Measurements from ENCODE around the gene YRDC.

YRDC gene, protein sequence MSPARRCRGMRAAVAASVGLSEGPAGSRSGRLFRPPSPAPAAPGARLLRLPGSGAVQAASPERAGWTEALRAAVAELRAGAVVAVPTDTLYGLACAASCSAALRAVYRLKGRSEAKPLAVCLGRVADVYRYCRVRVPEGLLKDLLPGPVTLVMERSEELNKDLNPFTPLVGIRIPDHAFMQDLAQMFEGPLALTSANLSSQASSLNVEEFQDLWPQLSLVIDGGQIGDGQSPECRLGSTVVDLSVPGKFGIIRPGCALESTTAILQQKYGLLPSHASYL

GRCh38 chr1:37807555-37808368, at the start of gene YRDC, which contains the start of gene C1orf122:
Gene YRDC (minus strand): TSS chr1:37808208. CDS start chr1:37808180, 28 bp downstream.
Gene C1orf122 (plus strand): TSS chr1:37807790. CDS start chr1:37808405, 615 bp downstream.
- peak; percentile 77 for DNase-seq (ENCODE audit: low read depth)

DNA sequence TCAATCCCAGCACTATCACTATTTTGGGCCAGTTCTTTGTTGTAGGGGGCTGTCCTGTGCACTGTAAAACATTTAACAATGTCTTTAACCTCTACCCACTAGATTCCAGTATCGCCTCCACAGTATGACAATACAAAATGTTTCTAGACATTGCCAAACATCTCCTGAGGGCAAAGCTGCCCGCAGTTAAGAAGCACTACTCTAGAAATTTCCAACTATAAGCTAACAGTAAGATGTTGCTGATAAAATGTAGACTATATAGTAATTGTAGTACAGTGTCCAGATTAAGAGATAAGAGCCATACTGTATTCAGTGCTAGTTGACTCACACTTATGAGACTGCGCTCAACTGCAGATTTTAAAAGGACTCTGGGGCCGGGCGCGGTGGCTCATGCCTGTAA, 46.4 kb upstream of the YRDC start:
- no peak for DNase-seq (ENCODE audit: low read depth)

DNA sequence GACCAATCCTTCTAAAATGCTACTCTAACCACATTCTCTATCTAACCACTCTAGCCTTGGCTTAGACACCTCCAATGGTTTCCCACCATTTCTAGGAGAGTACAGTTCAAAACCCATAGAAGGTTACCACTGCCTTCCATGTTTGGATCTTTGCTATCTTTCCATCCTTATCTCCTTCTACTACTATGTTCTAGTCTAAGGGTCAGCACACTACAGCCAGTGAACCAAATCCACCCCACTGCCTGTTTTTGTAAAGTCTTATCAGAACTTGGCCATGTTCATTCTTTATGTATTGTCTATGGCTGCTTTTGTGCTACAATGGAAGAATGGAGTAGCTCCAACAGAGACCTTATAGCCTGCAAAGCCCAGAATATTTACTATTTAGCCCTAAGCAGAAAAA, 45.1 kb upstream of the YRDC start:
- DNase-seq (ENCODE audit: low read depth): no peak

DNA sequence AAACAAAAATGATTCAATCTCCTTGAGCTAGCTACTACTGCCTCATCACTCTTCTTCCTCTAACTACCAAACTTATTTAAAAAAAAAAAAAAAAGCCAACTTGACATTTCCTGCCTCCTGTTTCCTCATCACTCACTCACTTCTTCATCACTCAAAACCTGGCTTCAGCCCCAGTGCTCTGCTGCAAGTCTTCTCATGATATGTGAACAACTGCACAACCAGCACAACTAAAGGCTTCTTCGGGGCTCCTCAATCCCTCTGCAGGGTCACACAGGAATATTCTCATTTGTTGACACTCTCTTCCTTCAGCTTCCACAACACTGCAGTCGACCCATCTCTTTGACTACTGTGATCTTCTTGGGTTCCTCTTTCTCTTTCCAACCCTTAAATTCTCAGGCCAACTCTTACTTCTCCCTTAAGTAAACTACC, 43.8 kb upstream of the YRDC start:
- no peak for DNase-seq (ENCODE audit: low read depth)

- DNase-seq (ENCODE audit: low read depth): no peak
Observed at GRCh38 chr1:37851262-37851661, 43.3 kb upstream of the YRDC start.

DNA sequence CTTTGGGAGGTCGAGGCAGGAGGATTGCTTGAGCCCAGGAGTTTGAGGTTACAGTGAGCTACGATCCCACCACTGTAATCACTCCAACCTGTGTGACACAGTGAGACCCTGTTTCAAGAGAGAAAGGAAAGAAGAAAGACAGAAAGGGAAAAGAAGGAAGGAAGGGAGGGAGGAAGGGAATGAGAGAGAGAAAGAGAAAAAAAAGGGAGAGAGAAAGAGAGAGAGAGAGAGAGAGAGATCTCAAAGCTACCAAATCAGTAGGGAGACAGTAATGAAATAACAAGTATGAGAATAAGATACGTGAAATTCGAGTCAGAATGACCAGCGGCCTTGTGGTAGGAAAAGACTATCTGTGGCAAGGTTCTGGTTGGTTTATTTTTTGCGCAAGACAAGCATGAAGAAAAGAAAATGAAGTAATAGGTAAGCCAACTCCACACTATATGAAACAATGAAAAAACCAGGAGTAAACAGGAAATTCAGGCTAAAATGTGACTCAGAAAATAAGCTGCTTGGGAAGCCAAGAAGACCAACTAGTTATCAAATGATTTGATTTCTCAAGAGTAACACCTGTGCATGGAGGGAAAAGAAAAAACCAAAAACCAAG, 42.4 kb upstream of the YRDC start:
- DNase-seq (ENCODE audit: low read depth): no peak

DNA sequence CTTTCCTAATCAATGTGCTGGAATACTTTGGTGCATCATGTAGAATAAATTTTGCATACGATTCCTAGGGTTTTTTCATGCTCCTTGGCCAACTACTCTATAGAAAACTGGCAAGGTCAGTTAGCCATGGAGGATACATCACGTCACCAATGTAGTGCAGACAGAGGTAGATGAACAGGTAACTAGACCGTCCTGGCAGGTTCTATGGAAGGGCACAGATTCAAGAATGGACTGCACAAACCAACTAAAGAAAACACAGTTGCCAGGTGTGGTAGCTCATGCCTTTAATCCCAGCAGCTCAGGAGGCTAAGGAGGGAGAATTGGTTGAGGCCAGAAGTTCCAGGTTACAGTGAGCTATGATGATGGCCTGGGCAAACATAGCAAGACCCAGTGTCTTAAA, 41.5 kb upstream of the YRDC start:
- DNase-seq (ENCODE audit: low read depth): no peak

- DNase-seq (ENCODE audit: low read depth): no peak
Observed at GRCh38 chr1:37846647-37847339, 38.8 kb upstream of the YRDC start.

DNA sequence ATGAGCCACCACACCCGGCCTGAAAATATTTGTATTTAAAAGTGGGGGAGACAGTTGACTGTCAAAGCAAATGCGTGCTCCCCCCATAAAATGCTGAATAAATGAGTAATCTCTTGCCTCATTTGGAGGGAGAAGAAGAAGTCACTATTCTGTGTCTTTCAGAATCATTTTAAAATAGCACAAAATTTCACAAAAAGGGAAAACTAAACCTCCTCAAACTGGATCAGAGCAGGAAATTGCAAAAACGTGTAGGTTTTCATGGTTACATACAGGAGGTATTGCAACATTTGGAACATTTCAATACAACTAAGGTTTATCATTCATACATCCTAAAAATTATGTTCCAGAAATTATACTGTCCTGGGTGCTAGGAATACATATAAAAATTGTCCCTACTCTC, 37.8 kb upstream of the YRDC start:
- no peak for DNase-seq (ENCODE audit: low read depth)

DNA sequence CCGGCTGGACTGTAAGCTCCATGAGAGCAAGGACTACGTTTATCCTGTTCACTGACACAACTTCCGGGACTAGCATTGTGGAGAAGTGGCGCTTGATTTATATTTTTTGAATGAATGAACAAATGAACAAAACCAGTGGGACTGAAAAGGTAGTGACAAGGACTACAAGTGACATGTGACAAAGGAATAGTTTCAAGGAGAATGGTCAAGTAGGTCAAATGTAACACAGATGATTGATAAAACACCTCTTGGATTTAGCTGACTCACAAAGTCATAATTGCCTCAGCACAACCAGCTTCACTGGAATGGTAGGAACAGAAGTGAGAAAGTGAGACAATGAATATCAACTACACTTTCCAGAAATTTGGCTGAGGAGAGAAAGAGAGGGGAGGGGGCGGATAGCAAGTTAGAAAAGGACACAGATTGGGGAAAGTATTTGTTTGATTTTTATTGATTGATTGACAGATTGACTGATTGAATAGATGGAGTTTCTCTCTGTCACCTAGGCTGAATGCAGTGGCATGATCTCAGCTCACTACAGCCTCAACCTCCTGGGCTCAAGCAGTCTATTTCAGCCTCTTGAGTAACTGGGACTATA, 37.1 kb upstream of the YRDC start:
- DNase-seq (ENCODE audit: low read depth): no peak

DNA sequence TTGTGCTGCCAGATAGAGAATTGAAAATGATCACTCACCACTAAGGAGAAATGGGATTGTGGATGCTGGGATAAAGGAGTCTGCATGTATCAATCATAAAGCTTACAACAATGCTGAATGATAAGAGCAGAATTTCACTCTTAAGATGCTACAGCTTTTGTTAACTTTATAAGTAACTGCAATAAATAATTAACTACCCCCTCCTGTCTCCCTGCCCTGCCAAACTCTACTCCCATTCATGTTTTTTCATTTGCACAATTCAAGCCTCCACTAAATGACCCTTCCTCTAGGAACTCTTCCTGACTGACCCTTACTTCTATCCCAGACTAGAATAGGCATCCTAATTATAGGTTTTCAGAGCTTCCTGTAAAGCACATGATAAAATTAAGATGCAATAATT, 36.5 kb upstream of the YRDC start:
- DNase-seq (ENCODE audit: low read depth): no peak

GRCh38 chr1:37841652-37842051, 33.6 kb upstream of the YRDC start:
- no peak for DNase-seq (ENCODE audit: low read depth)

GRCh38 chr1:37840711-37841110, 32.7 kb upstream of the YRDC start:
- no peak for DNase-seq (ENCODE audit: low read depth)

DNA sequence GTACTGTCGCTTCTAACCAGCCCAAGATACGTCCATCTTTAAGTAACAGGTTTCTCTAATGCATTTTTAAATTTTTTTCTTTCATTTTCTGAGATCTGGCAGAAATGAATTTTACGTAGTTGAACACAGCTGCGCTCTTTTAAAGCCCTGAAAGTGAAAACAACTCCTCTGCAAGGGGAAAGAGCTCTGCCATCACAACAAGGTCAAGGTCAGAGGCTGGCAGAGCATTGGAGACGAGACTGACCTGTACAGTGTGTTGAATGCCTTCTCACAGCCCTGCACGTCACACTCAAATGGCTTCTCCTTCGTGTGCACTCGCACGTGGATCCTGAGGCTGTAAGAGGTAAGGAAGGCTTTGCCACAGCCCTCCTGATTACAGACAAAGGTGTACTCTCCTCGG, 31.7 kb upstream of the YRDC start:
- DNase-seq (ENCODE audit: low read depth): no peak

DNA sequence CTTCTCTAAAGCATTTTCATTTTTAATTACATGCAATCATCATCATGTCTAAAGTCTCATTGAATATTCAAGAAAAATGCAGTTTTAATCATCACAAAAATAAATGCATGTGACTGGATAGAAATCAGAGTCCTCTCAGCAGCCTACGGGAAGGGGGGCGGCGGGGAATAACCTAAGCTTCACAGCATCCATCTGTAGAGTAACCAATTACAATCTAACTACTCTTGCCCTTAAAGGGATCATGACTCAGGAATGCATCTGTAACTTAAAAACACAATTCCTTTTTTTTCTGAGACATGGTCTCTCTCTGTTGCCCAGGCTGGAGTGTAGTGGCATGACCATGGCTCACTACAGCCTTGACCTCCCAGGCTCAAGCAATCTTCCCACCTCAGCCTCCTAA, 28.8 kb upstream of the YRDC start:
- DNase-seq (ENCODE audit: low read depth): no peak

DNA sequence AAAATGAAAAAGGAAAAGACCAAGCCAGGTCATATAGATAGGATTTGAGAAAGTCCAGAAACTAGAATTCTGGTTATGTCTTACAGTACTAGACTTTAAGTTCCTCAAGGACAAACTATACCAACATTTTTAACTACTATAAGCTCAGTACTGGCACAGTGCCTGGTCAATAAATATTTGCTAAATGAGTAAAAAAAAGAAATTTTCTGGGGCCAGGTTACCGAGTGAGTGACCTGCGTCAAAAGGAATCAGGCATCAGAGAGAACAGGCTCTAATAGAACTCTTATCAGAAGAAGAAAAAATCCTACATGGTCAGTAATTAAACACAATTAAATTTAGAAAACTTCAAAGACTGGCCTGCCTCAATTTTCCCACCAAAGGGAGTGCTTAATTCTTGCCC, 23.8 kb upstream of the YRDC start:
- no peak for DNase-seq (ENCODE audit: low read depth)

DNA sequence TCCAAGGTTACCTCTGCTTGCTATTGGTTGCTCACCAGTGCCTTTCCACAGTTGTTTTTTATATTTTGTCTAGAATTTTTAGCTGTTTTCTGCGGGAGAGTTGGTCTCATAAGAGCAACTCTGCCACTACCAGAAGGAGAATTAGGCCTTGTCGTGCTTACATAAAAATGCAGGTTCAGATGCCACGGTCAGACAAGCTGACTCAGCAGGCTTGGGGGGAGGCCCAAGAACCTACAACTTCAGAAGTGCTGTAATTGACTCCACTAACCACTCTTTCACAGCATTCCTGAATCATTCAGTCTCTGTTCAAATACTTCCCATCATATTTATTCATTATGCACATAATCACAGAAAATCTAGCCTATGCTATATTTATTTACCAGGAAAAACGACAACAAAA, 23.1 kb upstream of the YRDC start:
- no peak for DNase-seq (ENCODE audit: low read depth)

- DNase-seq (ENCODE audit: low read depth): no peak
Observed at GRCh38 chr1:37828410-37829074, 20.5 kb upstream of the YRDC start.

- no peak for DNase-seq (ENCODE audit: low read depth)
Observed at GRCh38 chr1:37825506-37825905, 17.5 kb upstream of the YRDC start.

GRCh38 chr1:37824001-37824400, 16.0 kb upstream of the YRDC start:
- DNase-seq (ENCODE audit: low read depth): no peak

Measured in HS-27A (cell line).